ENCODE results near the gene CCNI. TPM values are rescaled to one million over a fixed set of nuclear protein-coding genes. Genes with fewer than 3 reads are reported as not detected.

The CCNI gene
- total RNA-seq, 1 experiment from 2014 or later = 240 TPM

GRCh38 chr4:77039796-77040195 is 36.0 kb downstream of the CCNI start:
- Mint-ChIP-seq H3K4me3 (no peak overlapping the region), H3K9me3 (no peaks in the 10 kb centered on the region), H3K4me1 (peaks cover 7 to 10% of the 10 kb centered on the region in 2 experiments; a peak in 3 of 4 replicates), H3K36me3 (ENCODE audit: insufficient read depth in 1 of 3, low read depth in 3 of 3) (peaks cover 2 to 15% (median 4%) of the 10 kb centered on the region in 3 experiments; a peak in 5 of 7 replicates), H3K27me3 (ENCODE audit: low read depth) (no peaks in the 10 kb centered on the region), H3K27ac (no peak overlapping the region)
- no peaks in the 10 kb centered on the region for H3K4me1 ChIP-seq (ENCODE audit: insufficient read depth, low read length)
- no peak overlapping the region for H3K23ac ChIP-seq (ENCODE audit: insufficient read length, low read depth, low read length)
- no peak overlapping the region for H3K4me2 ChIP-seq (ENCODE audit: insufficient read depth, insufficient read length, low read length)
- no peak overlapping the region for H3K18ac ChIP-seq (ENCODE audit: insufficient read length, low read depth, low read length)
- H3K27me3 ChIP-seq (ENCODE audit: insufficient read depth, low read length) = no peaks in the 10 kb centered on the region
- no peak overlapping the region for H2BK120ac ChIP-seq (ENCODE audit: low read depth, low read length, poor library complexity, severe bottlenecking)
- H3K23me2 ChIP-seq (ENCODE audit: insufficient read length, low read depth, low read length, poor library complexity, severe bottlenecking) = no peaks in the 10 kb centered on the region
- no peak overlapping the region for H4K5ac ChIP-seq (ENCODE audit: insufficient read length, low read depth, low read length)
- H3K56ac ChIP-seq (ENCODE audit: insufficient read length, low read depth, low read length) = no peak overlapping the region
- no peak overlapping the region for H3K27ac ChIP-seq (ENCODE audit: insufficient read length, low read depth, low read length)
- no peak for DNase-seq
- no peak overlapping the region for H2BK20ac ChIP-seq (ENCODE audit: low read depth, low read length, poor library complexity, severe bottlenecking)
- no peak overlapping the region for H4K8ac ChIP-seq (replicated peaks; ENCODE audit: insufficient read length, low read depth, low read length)
- no peaks in the 10 kb centered on the region for H3K9me3 ChIP-seq (ENCODE audit: control insufficient read depth, low read depth, low read length)
- no peak overlapping the region for H2BK15ac ChIP-seq (ENCODE audit: low read depth, low read length)
- H4K20me1 ChIP-seq (ENCODE audit: control insufficient read depth, insufficient read depth, insufficient read length) = peaks cover 2% of the 10 kb centered on the region
- no peak overlapping the region for H2BK5ac ChIP-seq (ENCODE audit: insufficient read length, low read length)
- H2BK12ac ChIP-seq (ENCODE audit: insufficient read length, low read depth, low read length) = no peak overlapping the region
- H3K79me2 ChIP-seq (ENCODE audit: insufficient read depth, low read length) = no peaks in the 10 kb centered on the region
- H3K14ac ChIP-seq (ENCODE audit: insufficient read depth, low read length) = no peak overlapping the region
- H3T11ph ChIP-seq (ENCODE audit: low read length) = no peak overlapping the region
- no peak overlapping the region for H3K4ac ChIP-seq (ENCODE audit: low read depth, low read length)
- no peak overlapping the region for H2AFZ ChIP-seq (ENCODE audit: low read length)
- no CpG with 5 or more reads among the region's 2 CpGs for WGBS (ENCODE audit: extremely low coverage, insufficient read length, low lambda C conversion rate)
- no peak overlapping the region for H2AK5ac ChIP-seq (ENCODE audit: insufficient read length, low read length)
- no peaks in the 10 kb centered on the region for H3K79me1 ChIP-seq (ENCODE audit: insufficient read depth, low read depth, low read length, poor library complexity, severe bottlenecking)
- H3K9ac ChIP-seq (ENCODE audit: extremely low read depth, insufficient read length, low read length) = no peak overlapping the region
- H4K91ac ChIP-seq (ENCODE audit: insufficient read length, low read depth, low read length) = no peak overlapping the region
- no peak for TF ChIP-seq CTCF (conservative IDR thresholded peaks at IDR 0.05)
